Central memory CD8-positive, alpha-beta T cell (primary cell): ENCODE data around the gene CD81.
"Not testable (repeated sequence)": the region's sequence is repeated elsewhere in the genome, so short reads cannot be mapped to it uniquely, and the experiment has no call there.

Source experiments
- ATAC-seq: fragments of 150-1000 bp; cut with Tn5 transposase; replicated peaks from 2 replicates; pipeline ENCODE4 v1.10.0; 2022; ENCODE audit warnings: mild to moderate bottlenecking, moderate FRiP score, moderate number of reproducible peaks; ENCODE audit not compliant: poor library complexity, severe bottlenecking; ENCODE audit errors: extremely low read depth
- DNase-seq, 2 donors: peaks; one replicate each; pipeline ENCODE4 v3.0.0; 2021; ENCODE audit warnings: low spot score in 2 of 2
- H3K27ac Mint-ChIP-seq: one replicate; pipeline ENCODE4 v1.8.0; 2022; ENCODE audit warnings: low read depth, mild to moderate bottlenecking, moderate library complexity, mixed read lengths
- H3K27me3 Mint-ChIP-seq: one replicate; pipeline ENCODE4 v1.8.0; 2022; ENCODE audit warnings: mixed read lengths
- H3K36me3 Mint-ChIP-seq: one replicate; pipeline ENCODE4 v1.8.0; 2022; ENCODE audit warnings: mild to moderate bottlenecking, moderate library complexity, mixed read lengths; ENCODE audit not compliant: insufficient read depth
- H3K4me1 Mint-ChIP-seq: one replicate; pipeline ENCODE4 v1.8.0; 2022; ENCODE audit warnings: mixed read lengths
- H3K4me3 Mint-ChIP-seq: one replicate; pipeline ENCODE4 v1.8.0; 2022; ENCODE audit warnings: mild to moderate bottlenecking, moderate library complexity, mixed read lengths
- H3K9me3 Mint-ChIP-seq: one replicate; pipeline ENCODE4 v1.8.0; 2022; ENCODE audit warnings: mixed read lengths

Gene CD81

GRCh38 chr11:2343502-2343901 is 33.6 kb upstream of the CD81 start:
- Mint-ChIP-seq H3K27me3 (no peaks in the 10 kb centered on the region), H3K27ac (no peak overlapping the region), H3K9me3 (no peaks in the 10 kb centered on the region), H3K36me3 (no peaks in the 10 kb centered on the region), H3K4me3 (no peak overlapping the region), H3K4me1 (peaks cover 5% of the 10 kb centered on the region)
- DNase-seq: no peak
- ATAC-seq: no peak

- Mint-ChIP-seq H3K27me3 (no peaks in the 10 kb centered on the region), H3K9me3 (peaks cover 6% of the 10 kb centered on the region), H3K36me3 (no peaks in the 10 kb centered on the region), H3K4me3 (no peak overlapping the region), H3K27ac (no peak overlapping the region), H3K4me1 (no peaks in the 10 kb centered on the region)
- ATAC-seq (no peak), DNase-seq (no peak)
Measured at GRCh38 chr11:2345050-2345449, 32.1 kb upstream of the CD81 start.

- ATAC-seq (no peak), DNase-seq (no peak)
- no peaks in the 10 kb centered on the region for H3K4me1 Mint-ChIP-seq
- H3K27me3 Mint-ChIP-seq: no peaks in the 10 kb centered on the region
- H3K36me3 Mint-ChIP-seq: no peaks in the 10 kb centered on the region
- no peak overlapping the region for H3K4me3 Mint-ChIP-seq
- no peak overlapping the region for H3K27ac Mint-ChIP-seq
- peaks cover 6% of the 10 kb centered on the region for H3K9me3 Mint-ChIP-seq
Measured at GRCh38 chr11:2346014-2346413, 31.1 kb upstream of the CD81 start.

GRCh38 chr11:2346586-2347307 is 30.4 kb upstream of the CD81 start:
- no peak overlapping the region for H3K27ac Mint-ChIP-seq
- DNase-seq (no peak), ATAC-seq (no peak)
- no peaks in the 10 kb centered on the region for H3K27me3 Mint-ChIP-seq
- no peaks in the 10 kb centered on the region for H3K36me3 Mint-ChIP-seq
- H3K9me3 Mint-ChIP-seq: peaks cover 6% of the 10 kb centered on the region
- H3K4me3 Mint-ChIP-seq: no peak overlapping the region
- H3K4me1 Mint-ChIP-seq: no peaks in the 10 kb centered on the region

GRCh38 chr11:2347308-2347830 is 29.7 kb upstream of the CD81 start:
- no peaks in the 10 kb centered on the region for H3K4me1 Mint-ChIP-seq
- peaks cover 6% of the 10 kb centered on the region for H3K9me3 Mint-ChIP-seq
- no peak overlapping the region for H3K4me3 Mint-ChIP-seq
- H3K27me3 Mint-ChIP-seq: no peaks in the 10 kb centered on the region
- H3K27ac Mint-ChIP-seq: no peak overlapping the region
- ATAC-seq: no peak
- no peaks in the 10 kb centered on the region for H3K36me3 Mint-ChIP-seq
- no peak for DNase-seq

GRCh38 chr11:2348986-2349385 is 28.1 kb upstream of the CD81 start:
- Mint-ChIP-seq H3K27me3 (no peaks in the 10 kb centered on the region), H3K9me3 (peaks cover 6% of the 10 kb centered on the region), H3K27ac (no peak overlapping the region), H3K4me3 (no peak overlapping the region), H3K4me1 (no peaks in the 10 kb centered on the region), H3K36me3 (no peaks in the 10 kb centered on the region)
- DNase-seq (no peak), ATAC-seq (no peak)

GRCh38 chr11:2351701-2352100 is 25.4 kb upstream of the CD81 start:
- no peak for DNase-seq
- H3K36me3 Mint-ChIP-seq: peaks cover 2% of the 10 kb centered on the region
- H3K9me3 Mint-ChIP-seq: peaks cover 6% of the 10 kb centered on the region
- H3K4me3 Mint-ChIP-seq: no peak overlapping the region
- H3K27ac Mint-ChIP-seq: no peak overlapping the region
- no peak for ATAC-seq
- no peaks in the 10 kb centered on the region for H3K4me1 Mint-ChIP-seq
- H3K27me3 Mint-ChIP-seq: no peaks in the 10 kb centered on the region

GRCh38 chr11:2352420-2352819 is 24.7 kb upstream of the CD81 start:
- no peaks in the 10 kb centered on the region for H3K4me1 Mint-ChIP-seq
- H3K9me3 Mint-ChIP-seq: peaks cover 6% of the 10 kb centered on the region
- no peak for DNase-seq
- no peak overlapping the region for H3K4me3 Mint-ChIP-seq
- H3K27me3 Mint-ChIP-seq: no peaks in the 10 kb centered on the region
- peaks cover 2% of the 10 kb centered on the region for H3K36me3 Mint-ChIP-seq
- H3K27ac Mint-ChIP-seq: no peak overlapping the region
- no peak for ATAC-seq

GRCh38 chr11:2355000-2355644 is 22.0 kb upstream of the CD81 start:
- DNase-seq (no peak), ATAC-seq (no peak)
- no peaks in the 10 kb centered on the region for H3K27me3 Mint-ChIP-seq
- H3K4me1 Mint-ChIP-seq: no peaks in the 10 kb centered on the region
- H3K9me3 Mint-ChIP-seq: no peaks in the 10 kb centered on the region
- H3K27ac Mint-ChIP-seq: no peak overlapping the region
- H3K4me3 Mint-ChIP-seq: no peak overlapping the region
- peaks cover 2% of the 10 kb centered on the region for H3K36me3 Mint-ChIP-seq

GRCh38 chr11:2357246-2357645 is 19.9 kb upstream of the CD81 start:
- no peak for DNase-seq

GRCh38 chr11:2357651-2358050 is 19.5 kb upstream of the CD81 start:
- DNase-seq, H3K4me1 Mint-ChIP-seq, H3K4me3 Mint-ChIP-seq, H3K9me3 Mint-ChIP-seq, H3K27me3 Mint-ChIP-seq, H3K27ac Mint-ChIP-seq, ATAC-seq, H3K36me3 Mint-ChIP-seq: not testable (repeated sequence)

More at GRCh38 chr11:2357246-2357645, 19.9 kb upstream of the CD81 start:
- H3K9me3 Mint-ChIP-seq: no peaks in the 10 kb centered on the region
- H3K27ac Mint-ChIP-seq: no peak overlapping the region
- no peaks in the 10 kb centered on the region for H3K4me1 Mint-ChIP-seq
- ATAC-seq: no peak
- no peak overlapping the region for H3K4me3 Mint-ChIP-seq
- H3K27me3 Mint-ChIP-seq: no peaks in the 10 kb centered on the region
- H3K36me3 Mint-ChIP-seq: peaks cover 2% of the 10 kb centered on the region

- no peak for DNase-seq
- Mint-ChIP-seq H3K4me3 (no peak overlapping the region), H3K27me3 (no peaks in the 10 kb centered on the region), H3K4me1 (no peaks in the 10 kb centered on the region), H3K36me3 (peaks cover 2% of the 10 kb centered on the region), H3K27ac (no peak overlapping the region), H3K9me3 (no peaks in the 10 kb centered on the region)
- no peak for ATAC-seq
Measured at GRCh38 chr11:2358754-2359442, 18.2 kb upstream of the CD81 start.

- H3K9me3 Mint-ChIP-seq: no peaks in the 10 kb centered on the region
- H3K4me3 Mint-ChIP-seq: no peak overlapping the region
- H3K36me3 Mint-ChIP-seq: peaks cover 2% of the 10 kb centered on the region
- H3K4me1 Mint-ChIP-seq: no peaks in the 10 kb centered on the region
- ATAC-seq (no peak), DNase-seq (no peak)
- no peaks in the 10 kb centered on the region for H3K27me3 Mint-ChIP-seq
- H3K27ac Mint-ChIP-seq: no peak overlapping the region
Measured at GRCh38 chr11:2359557-2359956, 17.6 kb upstream of the CD81 start.
